B cell (primary cell): ENCODE measurements around the gene PARP12. TPM values are rescaled to one million over a fixed set of nuclear protein-coding genes. Genes with fewer than 3 reads are reported as not detected.

Source experiments
- ATAC-seq: fragments of 200-7000 bp; cut with Tn5 transposase; one replicate; pipeline ENCODE4 v1.10.0; 2021; ENCODE audit warnings: low read depth, mild to moderate bottlenecking, moderate number of reproducible peaks, moderate library complexity
- CTCF ChIA-PET: fragments of 350-600 bp; sonication (Branson Sonifier 250); formaldehyde crosslinking; loops from one replicate; lab custom pipeline; 2021; ENCODE audit warnings: antibody characterized with exemption, inconsistent platforms; lab: Charles Lee
- POLR2A ChIA-PET: fragments of 350-600 bp; sonication (Branson Sonifier 250); formaldehyde crosslinking; loops from one replicate; lab custom pipeline; 2021; ENCODE audit warnings: antibody characterized with exemption; lab: Charles Lee
- DNase-seq: peaks from one replicate; pipeline ENCODE4 v3.0.0; 2013
- H2AFZ ChIP-seq: 2 replicates; pipeline ENCODE4 v1.6.1; 2012; ENCODE audit warnings: mild to moderate bottlenecking, low read depth, low read length; ENCODE audit not compliant: insufficient read depth, poor library complexity, severe bottlenecking
- H3K27ac ChIP-seq, 2 donors: 1 replicate in 1 of 2; 2 replicates in 1 of 2; pipeline ENCODE4 v1.5.1; 2012 to 2013; ENCODE audit warnings: low read length in 2 of 2, mild to moderate bottlenecking in 2 of 2, moderate library complexity in 1 of 2
- H3K27me3 ChIP-seq, 4 experiments: fragments of 200-600 bp in 1 of 4; sonication (generic) in 1 of 4; replicated peaks in 1 of 4; 1 replicate in 2 of 4; 2 replicates in 2 of 4; pipeline versions ENCODE4 v1.6.1 to v1.7.0; 2013 to 2016; ENCODE audit warnings: low read length in 3 of 4, mild to moderate bottlenecking in 2 of 4, mixed read lengths in 1 of 4, moderate library complexity in 1 of 4; ENCODE audit not compliant: insufficient read depth in 4 of 4, control insufficient read depth in 3 of 4; ENCODE audit errors: control extremely low read depth in 1 of 4
- H3K36me3 ChIP-seq, 2 experiments: replicated peaks in 1 of 2; 1 replicate in 1 of 2; 2 replicates in 1 of 2; pipeline versions ENCODE4 v1.6.1 to v1.7.1; 2013; ENCODE audit warnings: low read length in 1 of 2; ENCODE audit not compliant: insufficient read depth in 2 of 2, control insufficient read depth in 1 of 2; ENCODE audit errors: control extremely low read depth in 1 of 2, extremely low read depth in 1 of 2
- H3K4me1 ChIP-seq, 2 donors: fragments of 200-600 bp in 1 of 2; sonication (generic) in 1 of 2; 1 replicate in 1 of 2; 2 replicates in 1 of 2; pipeline versions ENCODE4 v1.5.1 to v1.6.1; 2013 to 2017; ENCODE audit warnings: low read length in 2 of 2; ENCODE audit not compliant: control insufficient read depth in 2 of 2, insufficient read depth in 2 of 2
- H3K4me2 ChIP-seq: replicated peaks from 2 replicates; pipeline ENCODE3; 2012; ENCODE audit warnings: mild to moderate bottlenecking, low read depth, low read length; ENCODE audit not compliant: poor library complexity, severe bottlenecking
- H3K4me3 ChIP-seq, 5 experiments: fragments of 200-600 bp in 1 of 5; sonication (generic) in 1 of 5; 1 replicate in 3 of 5; 2 replicates in 2 of 5; pipeline versions ENCODE4 v1.5.1 to v1.7.0; 2011 to 2016; ENCODE audit warnings: low read length in 4 of 5, mild to moderate bottlenecking in 4 of 5, low read depth in 2 of 5, control low read depth in 1 of 5, moderate library complexity in 1 of 5; ENCODE audit not compliant: insufficient read depth in 1 of 5; ENCODE audit errors: control extremely low read depth in 1 of 5, extremely low read depth in 1 of 5
- H3K79me2 ChIP-seq: fragments of 200-600 bp; sonication (generic); one replicate; pipeline ENCODE4 v1.6.0; 2016; ENCODE audit warnings: low read length; ENCODE audit not compliant: control insufficient read depth, insufficient read depth
- H3K9ac ChIP-seq: fragments of 200-600 bp; sonication (generic); 2 replicates; pipeline ENCODE4 v1.6.1; 2017; ENCODE audit warnings: mild to moderate bottlenecking, low read length, moderate library complexity
- H3K9me3 ChIP-seq, 3 donors: one replicate each; pipeline versions ENCODE4 v1.6.1 to v1.7.1; 2013; ENCODE audit warnings: low read length in 2 of 3; ENCODE audit not compliant: control insufficient read depth in 2 of 3, insufficient read depth in 1 of 3; ENCODE audit errors: control extremely low read depth in 1 of 3
- H4K20me1 ChIP-seq: 2 replicates; pipeline ENCODE4 v1.6.0; 2012; ENCODE audit warnings: mild to moderate bottlenecking, low read length; ENCODE audit not compliant: insufficient read depth, control insufficient read depth, poor library complexity, severe bottlenecking
- H3K27ac Mint-ChIP-seq: one replicate; pipeline ENCODE4 v1.8.0; 2021; ENCODE audit warnings: mixed read lengths
- H3K27me3 Mint-ChIP-seq: one replicate; pipeline ENCODE4 v1.8.0; 2021; ENCODE audit warnings: mixed read lengths
- H3K4me1 Mint-ChIP-seq: one replicate; pipeline ENCODE4 v1.8.0; 2021; ENCODE audit warnings: mixed read lengths
- H3K4me3 Mint-ChIP-seq: one replicate; pipeline ENCODE4 v1.8.0; 2021; ENCODE audit warnings: mixed read lengths
- H3K9me3 Mint-ChIP-seq: one replicate; pipeline ENCODE4 v1.8.0; 2022; ENCODE audit warnings: mixed read lengths; ENCODE audit not compliant: insufficient read depth
- CTCF ChIP-seq: fragments of 200-600 bp; IDR thresholded peaks from one replicate; pipeline ENCODE4 v1.8.0; 2022; ENCODE audit warnings: antibody characterized with exemption, mild to moderate bottlenecking
- EZH2 ChIP-seq: IDR thresholded peaks from 2 replicates; pipeline ENCODE4 v1.6.1; 2012; ENCODE audit warnings: borderline replicate concordance, low read depth, mild to moderate bottlenecking, moderate library complexity, low read length; ENCODE audit not compliant: insufficient read depth, poor library complexity, severe bottlenecking
- WGBS: methylation state at CpG from one replicate; pipeline ENCODE4 v1.1.5; 2013; ENCODE audit warnings: missing lambda C conversion rate; ENCODE audit not compliant: insufficient coverage; 5-methylcytosine and 5-hydroxymethylcytosine counted together
- intact Hi-C: fragments of 100-400 bp; cut with micrococcal nuclease; formaldehyde crosslinking; loops from one replicate; pipeline ENCODE4 v1.10.0; 2022
- polyA plus RNA-seq: library from polyadenylated mRNA; depleted of rRNA; stranded (reverse); fragments of >200 nt; gene quantifications from 2 replicates; pipeline ENCODE4 v1.2.3, GENCODE V29; 2012
- small RNA-seq: library from RNA; depleted of rRNA; stranded (forward); fragments of <200 nt; gene quantifications from one replicate; pipeline ENCODE3, GENCODE V24; 2012; ENCODE audit warnings: low replicate concordance, low read depth; ENCODE audit not compliant: insufficient read length
- total RNA-seq, 2 donors: library from RNA; stranded (reverse); fragments of 120-200 nt in 1 of 2; gene quantifications; 1 replicate in 1 of 2; 2 replicates in 1 of 2; pipeline versions ENCODE4 v1.2.3 to v1.2.4, GENCODE V29; 2013 to 2022

The PARP12 gene
- total and polyA plus RNA-seq, 2 donors (not counting 1 experiment from before 2014, with no cell fraction given) = 170 to 177 TPM

DNA sequence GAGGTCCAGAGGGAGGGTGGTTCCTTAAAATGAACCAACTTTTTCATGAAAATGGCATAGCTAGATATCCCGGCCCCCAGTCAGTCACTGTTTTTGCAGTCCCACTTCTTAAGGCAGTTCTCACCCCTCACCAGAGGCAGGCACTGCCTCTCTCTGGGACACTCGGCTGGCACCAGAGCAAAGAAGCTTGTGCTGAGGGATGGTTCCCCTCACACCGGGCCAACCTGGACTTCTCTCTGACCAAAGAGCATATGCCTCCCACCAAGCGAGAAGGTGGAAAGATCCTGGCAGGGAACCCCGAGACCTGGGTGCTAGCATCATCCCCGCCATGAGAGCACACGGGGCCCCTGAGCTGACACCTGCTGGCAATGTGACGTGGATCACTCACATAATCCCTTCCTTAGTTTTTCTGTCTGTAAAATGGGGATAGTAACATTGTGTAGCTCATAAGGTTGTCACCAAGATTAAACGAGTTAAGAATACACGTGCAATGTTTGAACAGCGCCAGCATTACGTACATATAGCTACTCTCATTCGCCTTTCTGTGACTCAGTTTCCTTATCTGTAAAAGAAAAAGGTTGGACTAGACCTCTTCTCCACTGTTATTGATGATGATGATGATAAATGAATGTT lies 88.5 kb downstream of the PARP12 start:
- CTCF ChIA-PET = no interaction called here
- H3K4me3 Mint-ChIP-seq = no peak overlapping the region

More for the DNA sequence above, 88.5 kb downstream of the PARP12 start:
- Histone ChIP-seq H4K20me1 (no peaks in the 10 kb centered on the region), H3K4me3 (no peak overlapping the region), H2AFZ (no peak overlapping the region), H3K79me2 (no peaks in the 10 kb centered on the region), H3K4me2 (no peak overlapping the region), H3K9me3 (no peaks in the 10 kb centered on the region), H3K27me3 (no peaks in the 10 kb centered on the region), H3K36me3 (no peaks in the 10 kb centered on the region), H3K4me1 (no peaks in the 10 kb centered on the region), H3K27ac (no peak overlapping the region), H3K9ac (no peak overlapping the region)
- no peak for ATAC-seq
- DNase-seq = no peak
- Mint-ChIP-seq H3K27ac (no peak overlapping the region), H3K4me1 (no peaks in the 10 kb centered on the region), H3K27me3 (peaks cover 8% of the 10 kb centered on the region), H3K9me3 (no peaks in the 10 kb centered on the region)
- WGBS = 98% methylated on average over 8 of the region's 13 CpGs
- POLR2A ChIA-PET = no interaction called here
- TF ChIP-seq CTCF (no peak), EZH2 (no peak)
- intact Hi-C loops = no loop called here

Small RNAs within 50 kb of the gene (small RNA-seq; reads per million reads assigned to genes)
- gene RF00019 = not detected

Other genes with a start within 250 kb of the PARP12 start
- gene TBXAS1, start 233.7 kb downstream of the PARP12 start, total RNA-seq = 8.1 and 14.2 TPM in 2 replicates
- 5.4 and 21.0 TPM in 2 replicates for gene TBXAS1, start 233.7 kb downstream of the PARP12 start, polyA plus RNA-seq
- 44.3 and 50.8 TPM in 2 replicates for gene KDM7A, start 114.0 kb upstream of the PARP12 start, total RNA-seq
- 16.1 and 28.1 TPM in 2 replicates for gene KDM7A, start 114.0 kb upstream of the PARP12 start, polyA plus RNA-seq